Colonic mucosa (tissue), 4 donors: ENCODE measurements around the gene NIPBL. TPM values are rescaled to one million over a fixed set of nuclear protein-coding genes. Genes with fewer than 3 reads are reported as not detected.

Experiments
- DNase-seq: peaks from one replicate; pipeline ENCODE4 v3.0.0-alpha.2; 2020
- H3K27ac ChIP-seq: fragments of 200-600 bp; one replicate; pipeline ENCODE4 v1.8.0; 2021
- H3K27me3 ChIP-seq: fragments of 200-600 bp; one replicate; pipeline ENCODE4 v1.8.0; 2021
- H3K36me3 ChIP-seq: fragments of 200-600 bp; one replicate; pipeline ENCODE4 v1.8.0; 2021
- H3K4me1 ChIP-seq: fragments of 200-600 bp; one replicate; pipeline ENCODE4 v1.8.0; 2021; ENCODE audit warnings: mild to moderate bottlenecking
- H3K4me3 ChIP-seq: fragments of 200-600 bp; one replicate; pipeline ENCODE4 v1.8.0; 2021
- H3K9ac ChIP-seq, 2 donors: one replicate each; pipeline ENCODE4 v1.7.0; 2013; ENCODE audit warnings: control low read depth in 2 of 2, low read depth in 2 of 2, low read length in 2 of 2
- H3K9me3 ChIP-seq: fragments of 200-600 bp; one replicate; pipeline ENCODE4 v1.8.0; 2021
- CTCF ChIP-seq: fragments of 200-600 bp; IDR thresholded peaks from one replicate; pipeline ENCODE4 v1.8.0; 2022; ENCODE audit warnings: antibody characterized with exemption, mild to moderate bottlenecking
- intact Hi-C: fragments of 100-400 bp; cut with DNase I; formaldehyde crosslinking; loops from one replicate; pipeline ENCODE4 v1.14.1; 2022
- total RNA-seq, 2 donors: library from RNA; stranded (reverse); fragmentation: NEBNext Ultra II Directional in 1 of 2; extraction: Animal tissue kit (Norgen Biotek cat#: 25700) in 1 of 2; gene quantifications; one replicate each; pipeline ENCODE4 v1.2.1, GENCODE V29; 2021
- donor health status: healthy.
- donor health status: DM: no; HTN: no; CAD: no.
- donor health status: DM: no; HTN: no; CAD: no.

NIPBL gene
- total RNA-seq, 2 donors from 2014 or later: 47.6 to 59.2 TPM

- H3K4me1 ChIP-seq: no peaks in the 10 kb centered on the region
- H3K27ac ChIP-seq: no peak overlapping the region
- no peak for DNase-seq
- no peak overlapping the region for H3K4me3 ChIP-seq
- intact Hi-C loops: no loop called here
- no peak overlapping the region for H3K9ac ChIP-seq
- H3K9me3 ChIP-seq: no peaks in the 10 kb centered on the region
- no peaks in the 10 kb centered on the region for H3K27me3 ChIP-seq
- peaks cover 4% of the 10 kb centered on the region for H3K36me3 ChIP-seq
- no peak for TF ChIP-seq CTCF
Observed at GRCh38 chr5:37045703-37046102, 169.1 kb downstream of the NIPBL start.

- intact Hi-C loops: no loop called here
- Histone ChIP-seq H3K27ac (no peak overlapping the region), H3K9ac (no peak overlapping the region), H3K36me3 (peaks cover 4% of the 10 kb centered on the region), H3K27me3 (no peaks in the 10 kb centered on the region), H3K4me1 (no peaks in the 10 kb centered on the region), H3K9me3 (no peaks in the 10 kb centered on the region), H3K4me3 (no peak overlapping the region)
- TF ChIP-seq CTCF: no peak
- no peak for DNase-seq
Observed at GRCh38 chr5:37047947-37048346, 171.4 kb downstream of the NIPBL start.

- H3K27me3 ChIP-seq: no peaks in the 10 kb centered on the region
- no peak overlapping the region for H3K4me3 ChIP-seq
- no peak overlapping the region for H3K9ac ChIP-seq
- intact Hi-C loops: no loop called here
- peaks cover 6% of the 10 kb centered on the region for H3K36me3 ChIP-seq
- DNase-seq: no peak
- H3K9me3 ChIP-seq: no peaks in the 10 kb centered on the region
- H3K27ac ChIP-seq: no peak overlapping the region
- no peaks in the 10 kb centered on the region for H3K4me1 ChIP-seq
- TF ChIP-seq CTCF: no peak
Observed at GRCh38 chr5:37054391-37054790, 177.8 kb downstream of the NIPBL start.

GRCh38 chr5:37055383-37055990, 178.9 kb downstream of the NIPBL start:
- no peak for TF ChIP-seq CTCF
- intact Hi-C loops: no loop called here
- peaks cover 6% of the 10 kb centered on the region for H3K36me3 ChIP-seq

GRCh38 chr5:37056762-37057161, 180.2 kb downstream of the NIPBL start:
- Histone ChIP-seq H3K9me3 (no peaks in the 10 kb centered on the region), H3K4me3 (no peak overlapping the region), H3K9ac (no peak overlapping the region), H3K36me3 (peaks cover 6% of the 10 kb centered on the region), H3K27me3 (no peaks in the 10 kb centered on the region), H3K27ac (no peak overlapping the region), H3K4me1 (no peaks in the 10 kb centered on the region)
- no peak for DNase-seq
- intact Hi-C loops: no loop called here
- no peak for TF ChIP-seq CTCF

More at GRCh38 chr5:37055383-37055990, 178.9 kb downstream of the NIPBL start:
- DNase-seq: no peak
- H3K9me3 ChIP-seq: no peaks in the 10 kb centered on the region
- no peaks in the 10 kb centered on the region for H3K4me1 ChIP-seq
- no peak overlapping the region for H3K9ac ChIP-seq
- no peak overlapping the region for H3K4me3 ChIP-seq
- H3K27me3 ChIP-seq: no peaks in the 10 kb centered on the region
- no peak overlapping the region for H3K27ac ChIP-seq
